A172 (cell line): ENCODE measurements around the gene LIN9. TPM values are rescaled to one million over a fixed set of nuclear protein-coding genes. Genes with fewer than 3 reads are reported as not detected.
"Not testable (repeated sequence)": the region's sequence is repeated elsewhere in the genome, so short reads cannot be mapped to it uniquely, and the experiment has no call there.

ENCODE experiments used
- DNase-seq: peaks from one replicate; pipeline ENCODE4 v3.0.0-alpha.2; 2015; ENCODE audit warnings: low spot score
- total RNA-seq: library from RNA; depleted of rRNA; stranded (reverse); fragments of >200 nt; shearing (Covaris generic); gene quantifications from 2 replicates; pipeline ENCODE4 v1.2.3, GENCODE V29; 2014

LIN9 gene
- total RNA-seq, 1 experiment from 2014 or later, result 25.6 TPM

- DNase-seq, result no peak
Measured at GRCh38 chr1:226276077-226276682, 32.8 kb downstream of the LIN9 start.

- no peak for DNase-seq
Measured at GRCh38 chr1:226274138-226274537, 34.8 kb downstream of the LIN9 start.

- DNase-seq, result not testable (repeated sequence)
Measured at GRCh38 chr1:226272233-226272902, 36.6 kb downstream of the LIN9 start.

- DNase-seq, result peak; percentile 30
Measured at GRCh38 chr1:226268421-226269124, 40.4 kb downstream of the LIN9 start.

- DNase-seq, result no peak
Measured at GRCh38 chr1:226261818-226262217, 47.1 kb downstream of the LIN9 start.

GRCh38 chr1:226255380-226255779 is 53.6 kb downstream of the LIN9 start:
- DNase-seq, result no peak

- DNase-seq, result no peak
Measured at GRCh38 chr1:226253933-226254332, 55.0 kb downstream of the LIN9 start.

- DNase-seq, result not testable (repeated sequence)
Measured at GRCh38 chr1:226252841-226253240, 56.1 kb downstream of the LIN9 start.

GRCh38 chr1:226250511-226250910 is 58.5 kb downstream of the LIN9 start:
- no peak for DNase-seq

- no peak for DNase-seq
Measured at GRCh38 chr1:226248796-226249195, 60.2 kb downstream of the LIN9 start.

GRCh38 chr1:226248091-226248490 is 60.9 kb downstream of the LIN9 start:
- no peak for DNase-seq

GRCh38 chr1:226239421-226239820 is 69.5 kb downstream of the LIN9 start:
- DNase-seq, result no peak

GRCh38 chr1:226236826-226237225 is 72.1 kb downstream of the LIN9 start:
- DNase-seq, result no peak

- DNase-seq, result no peak
Measured at GRCh38 chr1:226233806-226234205, 75.2 kb downstream of the LIN9 start.

- no peak for DNase-seq
Measured at GRCh38 chr1:226233293-226233692, 75.7 kb downstream of the LIN9 start.

- DNase-seq, result no peak
Measured at GRCh38 chr1:226226601-226227000, 82.4 kb downstream of the LIN9 start.

- no peak for DNase-seq
Measured at GRCh38 chr1:226223786-226224244, 85.1 kb downstream of the LIN9 start.

- no peak for DNase-seq
Measured at GRCh38 chr1:226223157-226223785, 85.7 kb downstream of the LIN9 start, which contains the start of gene MIXL1. Gene MIXL1, plus strand, starts transcription at chr1:226223664. Its CDS starts 18 bp downstream, at chr1:226223682.

- DNase-seq, result no peak
Measured at GRCh38 chr1:226222686-226223085, 86.3 kb downstream of the LIN9 start.

GRCh38 chr1:226220473-226221189 is 88.3 kb downstream of the LIN9 start:
- no peak for DNase-seq

GRCh38 chr1:226217273-226217672 is 91.7 kb downstream of the LIN9 start:
- no peak for DNase-seq

GRCh38 chr1:226216056-226216455 is 92.9 kb downstream of the LIN9 start:
- DNase-seq, result no peak
